Aorta (tissue), 5 donors: ENCODE measurements around the gene DDX56. TPM values are rescaled to one million over a fixed set of nuclear protein-coding genes. Genes with fewer than 3 reads are reported as not detected.

ENCODE experiments used
- ATAC-seq: fragments of 200-7000 bp; cut with Tn5 transposase; one replicate; pipeline ENCODE4 v1.9.1; 2022; ENCODE audit warnings: moderate library complexity; ENCODE audit not compliant: low FRiP score
- DNase-seq, 2 donors: peaks; one replicate each; pipeline ENCODE4 v3.0.0-alpha.2; 2020
- H3K27ac ChIP-seq, 2 donors: one replicate each; pipeline ENCODE4 v1.5.1; 2013; ENCODE audit warnings: low read length in 2 of 2, mild to moderate bottlenecking in 2 of 2, moderate library complexity in 2 of 2, control low read depth in 1 of 2, inconsistent platforms in 1 of 2, low read depth in 1 of 2
- H3K27me3 ChIP-seq, 2 donors: one replicate each; pipeline ENCODE4 v1.6.1; 2013; ENCODE audit warnings: control low read depth in 1 of 2, low read length in 1 of 2, mild to moderate bottlenecking in 1 of 2, moderate library complexity in 1 of 2; ENCODE audit not compliant: insufficient read depth in 2 of 2, control insufficient read depth in 1 of 2
- H3K36me3 ChIP-seq, 2 donors: one replicate each; pipeline ENCODE4 v1.6.1; 2013; ENCODE audit warnings: control low read depth in 1 of 2, low read length in 1 of 2, mild to moderate bottlenecking in 1 of 2; ENCODE audit not compliant: insufficient read depth in 2 of 2, control insufficient read depth in 1 of 2
- H3K4me1 ChIP-seq, 2 donors: one replicate each; pipeline ENCODE4 v1.6.1; 2013; ENCODE audit warnings: low read length in 2 of 2, control low read depth in 1 of 2, mild to moderate bottlenecking in 1 of 2, moderate library complexity in 1 of 2; ENCODE audit not compliant: insufficient read depth in 2 of 2, control insufficient read depth in 1 of 2
- H3K4me3 ChIP-seq, 2 donors: one replicate each; pipeline ENCODE4 v1.5.1; 2013; ENCODE audit warnings: low read length in 2 of 2, control low read depth in 1 of 2, mild to moderate bottlenecking in 1 of 2
- H3K9me3 ChIP-seq: one replicate; pipeline ENCODE4 v1.6.1; 2013; ENCODE audit warnings: mild to moderate bottlenecking, low read length; ENCODE audit not compliant: control insufficient read depth
- WGBS, 2 donors: extraction: QIAGEN DNeasy Blood & Tissue Kit; methylation state at CpG; one replicate each; pipeline ENCODE4 v1.1.7; 2013; 5-methylcytosine and 5-hydroxymethylcytosine counted together
- intact Hi-C, 2 donors: fragments of 100-400 bp; cut with DNase I; formaldehyde crosslinking; loops; one replicate each; pipeline versions ENCODE4 v1.14.2 to v1.15.0; 2022
- long read RNA-seq, 2 donors: library from polyadenylated mRNA; unstranded; transcript quantifications; one replicate each; pipeline ENCODE4 v2.0.0, GENCODE V29; 2020 to 2021
- polyA plus RNA-seq, 2 donors: library from polyadenylated mRNA; stranded (reverse); fragments of 200-250 nt; gene quantifications; one replicate each; pipeline ENCODE4 v1.2.3, GENCODE V29; 2013
- total RNA-seq, 2 donors: library from RNA; stranded (reverse); fragmentation: NEBNext Ultra II Directional; extraction: Animal tissue kit (Norgen Biotek cat#: 25700); gene quantifications; one replicate each; pipeline ENCODE4 v1.2.1, GENCODE V29; 2021
- donor health status: healthy with polysubstance abuse.
- donor health status: Bipolar disorder and iron deficiency.
- donor health status: DM: no; HTN: no; CAD: no.
- donor health status: DM: no; HTN: no; CAD: no.
- donor health status: DM: yes; HTN: yes; CAD: no.

The DDX56 gene
- total RNA-seq (10 to 100 TPM; 44.7 to 56.8 TPM), polyA plus RNA-seq (100 to 1,000 TPM in 1 of 2 donors, 10 to 100 TPM in 1; 23.3 to 153 TPM)
- long read RNA-seq, donor 1, transcript DDX56-201 (14 exons, 2,336 nt): major isoform, 170 of 220 reads
- long read RNA-seq, donor 1, transcript DDX56-206 (14 exons, 1,853 nt): minor isoform, 10 of 220 reads
- long read RNA-seq, donor 1, partial matches to known transcripts: 10 of 220 reads
- long read RNA-seq, donor 1, other reads (novel, unspliced or antisense): 22 of 220 reads
- long read RNA-seq, donor 2, transcript DDX56-201 (14 exons, 2,336 nt): major isoform, 12 of 23 reads
- long read RNA-seq, donor 2, partial matches to known transcripts: 2 of 23 reads
- long read RNA-seq, donor 2, other reads (novel, unspliced or antisense): 5 of 23 reads

DNA sequence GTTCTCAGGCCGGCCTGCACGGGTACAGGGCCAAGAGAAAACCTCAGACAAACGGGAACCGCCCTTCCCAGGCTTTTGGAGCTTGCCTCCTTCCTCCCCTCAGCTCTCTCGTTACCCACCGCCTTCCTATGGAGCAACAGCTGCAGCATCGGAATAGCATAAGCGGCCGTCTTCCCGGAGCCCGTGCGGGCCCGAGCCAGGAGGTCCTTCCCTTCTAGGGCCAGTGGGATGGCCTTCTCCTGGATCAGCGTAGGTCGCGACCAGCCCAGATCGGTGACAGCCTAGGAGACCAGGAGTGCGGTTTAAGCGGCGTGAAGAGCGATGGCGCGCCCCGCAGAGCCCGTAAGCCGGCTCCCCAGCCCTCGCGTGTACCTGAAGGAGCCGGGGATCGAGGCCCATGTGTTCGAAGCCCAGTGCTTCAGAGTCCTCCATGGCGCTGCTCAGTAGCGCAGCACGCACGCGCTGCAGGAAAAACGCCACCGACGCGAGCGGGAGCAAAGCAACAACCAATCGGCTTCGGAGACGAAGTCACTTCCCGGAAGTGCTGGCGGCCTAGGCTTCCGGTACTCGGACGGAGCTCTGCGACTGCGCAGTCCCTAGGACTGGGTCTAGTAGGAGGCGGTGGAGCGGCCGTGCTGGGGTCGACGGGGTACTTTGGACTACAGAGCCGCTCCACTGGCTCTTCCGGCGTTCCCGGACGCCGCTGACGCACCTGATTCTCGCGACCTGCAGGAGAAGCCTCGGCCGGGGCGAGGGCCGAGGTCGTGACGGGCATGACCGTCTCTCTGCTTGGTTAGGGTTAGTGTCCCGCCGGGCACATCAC lies at the start of gene DDX56:
Gene DDX56 (minus strand): TSS at position 445 of the 823 bp plus-strand sequence. CDS start 13 bp downstream, at position 432.
- H3K4me1 ChIP-seq: no peaks in the 10 kb centered on the region
- no peaks in the 10 kb centered on the region for H3K27me3 ChIP-seq
- peak within 1 kb of the TSS; percentile 57 to 90 for H3K4me3 ChIP-seq
- ATAC-seq (peak; percentile 97), DNase-seq (peak; percentile 97 to 99)
- H3K36me3 ChIP-seq: peaks cover 0 to 14% of the 10 kb centered on the region in 2 donors
- H3K27ac ChIP-seq: peak within 1 kb of the TSS in 1 of 2 donors; percentile 90
- intact Hi-C loops: no loop called here
- 0% methylated on average over 70 to 74 of the region's 74 CpGs for WGBS, 2 donors
- no peaks in the 10 kb centered on the region for H3K9me3 ChIP-seq

DNA sequence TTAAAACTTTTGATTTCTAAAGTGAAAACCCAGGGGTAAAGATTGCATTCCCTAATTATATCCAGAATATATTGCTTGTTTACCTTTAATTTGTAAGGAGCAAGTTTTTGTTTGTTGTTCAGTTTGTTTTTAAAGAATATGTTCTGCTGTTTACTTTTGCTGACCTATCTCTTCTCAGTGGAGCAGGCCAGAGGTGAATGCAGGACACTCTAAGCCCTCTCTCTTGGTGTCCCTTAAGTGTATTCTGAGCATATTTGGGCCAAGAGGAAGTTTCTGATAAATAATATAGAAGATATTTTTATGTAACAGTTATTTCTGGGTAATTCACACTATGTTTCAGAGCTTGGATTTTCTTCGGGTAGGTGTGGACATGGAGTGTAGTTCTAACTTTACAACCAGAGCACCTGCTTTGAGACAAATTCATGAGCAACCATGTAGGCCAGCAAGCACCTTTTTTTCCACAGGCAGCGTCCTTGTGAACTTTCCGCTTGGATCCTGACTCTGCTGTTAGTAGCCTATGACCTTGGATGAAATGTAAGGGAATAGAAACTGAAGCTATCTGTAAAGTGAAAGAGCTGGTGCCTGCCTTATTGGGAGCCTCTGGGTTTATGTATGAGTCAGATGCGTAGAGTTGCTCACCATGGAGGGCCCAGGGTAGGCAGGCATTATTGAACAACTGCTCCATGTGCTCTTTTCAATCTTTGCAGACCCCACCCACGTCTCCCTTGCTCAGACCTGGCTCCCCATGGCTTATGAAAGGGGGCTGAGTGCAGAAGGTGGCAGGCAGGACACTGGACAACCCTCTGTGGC lies 48.8 kb upstream of the DDX56 start:
- WGBS, 2 donors: 89 to 93% methylated on average over 5 of the region's 5 CpGs
- Histone ChIP-seq H3K4me3 (no peak overlapping the region), H3K9me3 (no peaks in the 10 kb centered on the region), H3K4me1 (no peaks in the 10 kb centered on the region), H3K27ac (no peak overlapping the region), H3K27me3 (no peaks in the 10 kb centered on the region), H3K36me3 (peaks cover 0 to 2% of the 10 kb centered on the region in 2 donors)
- ATAC-seq (no peak), DNase-seq (no peak)
- intact Hi-C loops: no loop called here

DNA sequence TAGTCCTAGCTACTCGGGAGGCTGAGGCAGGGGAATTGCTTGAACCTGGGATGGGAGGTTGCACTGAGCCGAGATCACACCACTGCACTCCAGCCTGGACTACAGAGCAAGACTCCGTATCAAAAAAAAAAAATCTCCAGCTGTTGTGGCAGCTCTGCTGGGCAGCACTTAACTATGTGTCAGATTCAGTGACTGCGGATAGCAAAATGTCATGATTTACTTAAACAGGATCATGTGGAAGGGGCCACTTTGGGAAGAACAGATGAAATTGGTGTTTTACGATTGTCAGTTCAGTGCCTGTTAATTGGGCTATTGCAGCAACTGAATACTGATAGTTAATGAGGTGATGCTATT lies 48.0 kb upstream of the DDX56 start:
- Histone ChIP-seq H3K4me1 (no peaks in the 10 kb centered on the region), H3K27ac (no peak overlapping the region), H3K9me3 (no peaks in the 10 kb centered on the region), H3K27me3 (no peaks in the 10 kb centered on the region), H3K4me3 (no peak overlapping the region), H3K36me3 (peaks cover 0 to 2% of the 10 kb centered on the region in 2 donors)
- intact Hi-C loops: no loop called here
- whole genome bisulfite sequencing, 2 donors: 93 to 94% methylated on average over 5 of the region's 5 CpGs
- no peak for ATAC-seq
- no peak for DNase-seq

- Histone ChIP-seq H3K4me3 (no peak overlapping the region), H3K27me3 (no peaks in the 10 kb centered on the region), H3K27ac (no peak overlapping the region), H3K4me1 (no peaks in the 10 kb centered on the region), H3K36me3 (peaks cover 0 to 2% of the 10 kb centered on the region in 2 donors), H3K9me3 (no peaks in the 10 kb centered on the region)
- no peak for ATAC-seq
- intact Hi-C loops: no loop called here
- no peak for DNase-seq
- WGBS, 2 donors: 89 to 91% methylated on average over 11 of the region's 11 CpGs
These were observed 47.5 kb upstream of the DDX56 start for GRCh38 chr7:44621034-44621749.

DNA sequence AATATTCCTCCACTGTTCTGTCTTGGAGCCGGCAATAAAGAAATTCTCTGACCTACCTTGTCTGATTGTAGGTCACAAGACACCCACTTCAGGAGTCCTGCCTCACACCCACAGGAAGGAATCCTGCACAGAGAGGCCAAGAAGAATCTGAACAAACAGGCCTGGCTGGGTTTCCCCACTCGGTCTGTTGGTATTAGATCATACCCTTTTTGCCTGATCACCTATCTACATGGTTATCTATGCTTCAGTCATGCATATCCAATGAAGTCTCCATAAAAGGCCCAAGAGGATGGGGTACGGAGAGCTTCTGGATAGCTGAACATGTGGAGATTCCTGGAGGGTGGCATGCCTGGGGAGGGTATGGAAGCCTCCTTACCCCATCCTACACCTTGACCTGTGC lies 45.0 kb upstream of the DDX56 start:
- no peak for DNase-seq
- Histone ChIP-seq H3K4me1 (no peaks in the 10 kb centered on the region), H3K36me3 (no peaks in the 10 kb centered on the region), H3K4me3 (no peak overlapping the region), H3K9me3 (no peaks in the 10 kb centered on the region), H3K27ac (no peak overlapping the region), H3K27me3 (no peaks in the 10 kb centered on the region)
- ATAC-seq: no peak
- WGBS, 2 donors: 84 to 91% methylated on average over 3 of the region's 3 CpGs
- intact Hi-C loops: no loop called here

DNA sequence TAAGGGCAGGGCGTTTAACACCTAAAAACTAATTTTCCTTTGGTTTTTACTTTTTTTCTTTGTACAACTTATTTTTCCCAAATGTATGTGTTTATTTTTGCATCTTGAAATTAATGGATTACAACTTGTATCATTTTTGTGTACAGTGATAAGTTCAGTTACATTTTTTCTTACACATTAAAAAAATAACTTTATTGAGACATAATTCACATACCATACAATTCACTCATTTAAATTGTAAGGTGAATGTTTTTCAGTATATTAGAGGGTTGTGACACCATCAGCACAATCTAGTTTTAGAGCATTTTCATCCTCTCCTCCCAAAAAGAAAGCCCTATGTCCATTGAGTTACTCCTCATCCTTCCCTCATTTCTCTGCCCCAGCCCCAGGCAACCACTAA lies 44.3 kb upstream of the DDX56 start:
- no peak overlapping the region for H3K4me3 ChIP-seq
- H3K27me3 ChIP-seq: no peaks in the 10 kb centered on the region
- no peaks in the 10 kb centered on the region for H3K36me3 ChIP-seq
- ATAC-seq (no peak), DNase-seq (no peak)
- no peak overlapping the region for H3K27ac ChIP-seq
- 92% methylated on average over 1 of the region's 1 CpG for WGBS, 2 donors
- no peaks in the 10 kb centered on the region for H3K4me1 ChIP-seq
- H3K9me3 ChIP-seq: no peaks in the 10 kb centered on the region
- intact Hi-C loops: no loop called here

DNA sequence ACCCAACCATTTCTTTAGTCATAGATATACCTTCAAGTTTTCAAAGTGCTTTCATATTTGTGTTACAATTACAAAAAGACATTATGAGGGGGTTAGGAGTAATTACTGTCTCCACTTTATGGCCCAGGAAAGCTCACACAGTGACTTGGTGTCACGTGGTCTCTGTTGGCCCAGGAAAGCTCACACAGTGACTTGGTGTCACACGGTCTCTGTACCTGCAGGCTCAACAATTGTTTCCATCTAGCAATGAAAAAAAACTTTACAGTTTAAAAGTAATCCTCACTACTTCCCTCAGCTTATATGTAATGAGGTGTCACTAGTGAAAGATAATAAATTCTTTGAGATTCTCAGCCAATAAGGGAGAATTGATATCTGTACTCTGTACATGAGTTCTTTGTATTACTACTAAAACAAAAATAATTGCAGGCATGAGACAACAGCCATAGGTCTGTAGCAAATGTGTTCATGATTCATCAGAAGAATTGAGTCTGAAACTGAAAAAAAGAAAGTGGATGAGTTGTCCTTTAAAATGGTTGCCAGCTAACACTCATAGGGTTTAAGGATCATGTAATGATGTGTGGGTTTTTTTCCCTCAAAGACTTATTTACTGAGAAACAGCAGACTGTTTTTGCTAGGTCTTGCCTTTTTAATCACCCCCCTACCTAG lies 43.6 kb upstream of the DDX56 start:
- no peaks in the 10 kb centered on the region for H3K4me1 ChIP-seq
- no peaks in the 10 kb centered on the region for H3K27me3 ChIP-seq
- no peak overlapping the region for H3K27ac ChIP-seq
- no peaks in the 10 kb centered on the region for H3K9me3 ChIP-seq
- DNase-seq (no peak), ATAC-seq (no peak)
- WGBS, 2 donors: 72 to 87% methylated on average over 2 of the region's 2 CpGs
- no peak overlapping the region for H3K4me3 ChIP-seq
- intact Hi-C loops: no loop called here
- H3K36me3 ChIP-seq: no peaks in the 10 kb centered on the region

- WGBS, 2 donors: 90 to 91% methylated on average over 12 of the region's 12 CpGs
- no peak for ATAC-seq
- intact Hi-C loops: no loop called here
These were observed 42.8 kb upstream of the DDX56 start for GRCh38 chr7:44616545-44616944.

More at GRCh38 chr7:44616545-44616944, 42.8 kb upstream of the DDX56 start:
- DNase-seq: no peak
- Histone ChIP-seq H3K36me3 (no peaks in the 10 kb centered on the region), H3K4me3 (no peak overlapping the region), H3K27ac (no peak overlapping the region), H3K4me1 (no peaks in the 10 kb centered on the region), H3K27me3 (no peaks in the 10 kb centered on the region), H3K9me3 (no peaks in the 10 kb centered on the region)
